ENCODE measurements around the gene CACNA1H. TPM values are rescaled to one million over a fixed set of nuclear protein-coding genes. Genes with fewer than 3 reads are reported as not detected.

The CACNA1H gene
- polyA plus RNA-seq, 6 donors from 2014 or later: not detected

DNA sequence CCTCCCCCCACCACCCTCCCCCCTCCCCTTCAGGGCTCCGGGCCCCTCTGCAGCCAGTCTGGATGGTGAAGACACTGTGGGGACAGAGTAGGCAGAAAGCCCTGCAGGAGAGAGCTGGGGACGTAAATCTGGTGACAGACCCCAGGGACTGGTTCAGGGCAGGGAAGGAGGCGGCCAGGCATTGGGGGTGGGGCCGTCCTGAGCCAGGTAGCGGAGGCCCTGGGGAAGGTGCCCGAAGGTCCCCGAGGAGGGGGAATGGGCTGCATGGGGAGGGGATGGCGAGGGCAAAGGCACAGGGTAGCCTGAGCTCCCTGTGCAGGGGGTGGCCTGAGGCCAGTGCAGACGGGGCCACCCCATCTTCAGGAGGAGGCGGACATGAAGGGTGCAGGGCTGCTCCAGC, 26.3 kb upstream of the CACNA1H start:
- no peak for DNase-seq
- Mint-ChIP-seq H3K36me3 (no peaks in the 10 kb centered on the region), H3K27ac (no peak overlapping the region), H3K9me3 (no peaks in the 10 kb centered on the region), H3K27me3 (peaks cover 0 to 5% (median 0%) of the 10 kb centered on the region in 3 donors), H3K4me1 (no peaks in the 10 kb centered on the region), H3K4me3 (no peak overlapping the region)
- ATAC-seq (ENCODE audit: low read depth in 2 of 2): no peak

- no peak overlapping the region for H3K4me3 Mint-ChIP-seq
- no peaks in the 10 kb centered on the region for H3K9me3 Mint-ChIP-seq
- DNase-seq (no peak), ATAC-seq (ENCODE audit: low read depth in 2 of 2) (no peak)
- H3K27me3 Mint-ChIP-seq: peaks cover 0 to 5% (median 0%) of the 10 kb centered on the region in 3 donors
- no peak overlapping the region for H3K27ac Mint-ChIP-seq
- H3K4me1 Mint-ChIP-seq: no peaks in the 10 kb centered on the region
- no peaks in the 10 kb centered on the region for H3K36me3 Mint-ChIP-seq
These were observed 25.8 kb upstream of the CACNA1H start for GRCh38 chr16:1127101-1127500.

DNA sequence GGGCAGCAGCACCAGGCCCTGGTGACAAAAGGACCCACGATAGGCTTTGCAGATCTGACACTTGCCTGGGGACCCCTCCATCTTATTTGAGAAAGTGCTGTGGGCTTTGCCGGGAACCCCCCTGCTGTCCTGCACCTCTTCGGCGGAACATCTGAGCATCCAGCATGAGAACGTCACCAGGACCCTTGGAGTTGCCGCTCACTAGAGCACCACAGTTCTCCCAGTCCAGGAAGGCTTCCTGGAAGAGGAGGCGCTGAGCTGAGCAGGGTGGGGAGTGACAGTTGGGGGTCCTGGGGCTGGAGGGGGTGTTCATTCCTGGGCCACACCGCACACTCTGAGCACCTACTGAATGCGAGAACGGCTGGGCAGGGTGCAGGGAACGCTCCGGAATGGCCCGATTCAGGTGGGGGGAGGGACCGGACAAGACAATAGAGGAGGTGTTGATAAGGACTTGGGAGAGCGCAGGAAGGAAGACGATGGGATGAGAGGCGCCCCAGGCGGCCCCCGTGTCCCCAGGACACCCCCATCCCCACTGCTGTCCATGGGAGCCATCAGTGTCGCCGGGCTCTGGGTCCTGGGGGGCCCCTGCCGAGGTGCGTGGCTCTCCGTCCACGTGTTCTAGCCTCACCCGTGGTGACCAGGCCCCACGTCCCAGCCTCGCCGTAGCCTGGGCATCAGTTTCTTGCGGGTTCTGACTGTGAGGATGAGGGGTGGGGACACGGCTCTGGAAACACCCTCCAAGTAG, 24.8 kb upstream of the CACNA1H start:
- DNase-seq (no peak), ATAC-seq (ENCODE audit: low read depth in 2 of 2) (no peak)
- H3K27me3 Mint-ChIP-seq: peaks cover 0 to 5% (median 0%) of the 10 kb centered on the region in 3 donors
- H3K4me3 Mint-ChIP-seq: no peak overlapping the region
- H3K9me3 Mint-ChIP-seq: no peaks in the 10 kb centered on the region
- no peaks in the 10 kb centered on the region for H3K36me3 Mint-ChIP-seq
- H3K27ac Mint-ChIP-seq: no peak overlapping the region
- H3K4me1 Mint-ChIP-seq: no peaks in the 10 kb centered on the region

GRCh38 chr16:1129106-1129960, 23.6 kb upstream of the CACNA1H start:
- Mint-ChIP-seq H3K4me3 (no peak overlapping the region), H3K36me3 (no peaks in the 10 kb centered on the region), H3K4me1 (no peaks in the 10 kb centered on the region), H3K27ac (no peak overlapping the region), H3K27me3 (peaks cover 0 to 5% (median 0%) of the 10 kb centered on the region in 3 donors), H3K9me3 (no peaks in the 10 kb centered on the region)
- no peak for ATAC-seq (ENCODE audit: low read depth in 2 of 2)
- DNase-seq: no peak

- Mint-ChIP-seq H3K4me3 (no peak overlapping the region), H3K36me3 (no peaks in the 10 kb centered on the region), H3K9me3 (no peaks in the 10 kb centered on the region), H3K27me3 (peaks cover 0 to 5% (median 0%) of the 10 kb centered on the region in 3 donors), H3K4me1 (no peaks in the 10 kb centered on the region), H3K27ac (no peak overlapping the region)
- ATAC-seq (ENCODE audit: low read depth in 2 of 2) (no peak), DNase-seq (no peak)
These were observed 22.5 kb upstream of the CACNA1H start for GRCh38 chr16:1130382-1130781.

GRCh38 chr16:1131378-1131994, 21.4 kb upstream of the CACNA1H start:
- Mint-ChIP-seq H3K4me3 (no peak overlapping the region), H3K36me3 (no peaks in the 10 kb centered on the region), H3K27me3 (peaks cover 0 to 5% (median 0%) of the 10 kb centered on the region in 3 donors), H3K27ac (no peak overlapping the region), H3K9me3 (no peaks in the 10 kb centered on the region), H3K4me1 (no peaks in the 10 kb centered on the region)
- DNase-seq: no peak
- ATAC-seq (ENCODE audit: low read depth in 2 of 2): no peak

GRCh38 chr16:1132431-1132830, 20.5 kb upstream of the CACNA1H start:
- Mint-ChIP-seq H3K27me3 (peaks cover 0 to 5% (median 0%) of the 10 kb centered on the region in 3 donors), H3K4me1 (no peaks in the 10 kb centered on the region), H3K36me3 (no peaks in the 10 kb centered on the region), H3K9me3 (peaks cover 0 to under 1% (median 0%) of the 10 kb centered on the region in 7 donors), H3K4me3 (no peak overlapping the region), H3K27ac (no peak overlapping the region)
- ATAC-seq (ENCODE audit: low read depth in 2 of 2): no peak
- DNase-seq: no peak

DNA sequence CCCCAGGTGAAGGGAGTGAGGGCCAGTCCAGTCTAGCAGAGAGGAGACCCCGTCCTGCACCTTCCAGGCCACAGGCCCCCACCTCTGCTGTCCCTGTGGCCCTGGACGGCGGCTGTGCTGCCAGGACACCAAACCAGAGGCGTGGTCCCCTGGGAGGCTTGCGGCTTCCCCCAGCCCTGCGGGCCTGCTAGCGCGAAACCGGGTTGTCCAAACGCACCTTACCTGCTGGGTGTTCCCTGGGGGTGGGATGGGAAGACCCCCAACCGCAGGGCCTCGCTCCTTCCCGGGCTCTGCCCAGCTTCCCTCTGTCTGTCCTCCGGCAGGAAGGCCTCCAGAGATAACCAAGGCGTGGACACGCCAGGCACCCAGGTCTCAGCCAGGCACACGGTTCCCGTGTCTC, 19.6 kb upstream of the CACNA1H start:
- H3K27me3 Mint-ChIP-seq: no peaks in the 10 kb centered on the region
- H3K9me3 Mint-ChIP-seq: peaks cover 0 to 3% (median 0%) of the 10 kb centered on the region in 7 donors
- peak overlapping the region in 1 of 6 donors; percentile 64 for H3K27ac Mint-ChIP-seq
- H3K36me3 Mint-ChIP-seq: no peaks in the 10 kb centered on the region
- H3K4me1 Mint-ChIP-seq: no peaks in the 10 kb centered on the region
- ATAC-seq (ENCODE audit: low read depth in 2 of 2) (no peak), DNase-seq (no peak)
- H3K4me3 Mint-ChIP-seq: no peak overlapping the region

GRCh38 chr16:1133810-1134520, 18.9 kb upstream of the CACNA1H start:
- peaks cover 0 to 3% (median 0%) of the 10 kb centered on the region in 3 donors for H3K4me1 Mint-ChIP-seq
- DNase-seq: no peak

GRCh38 chr16:1134776-1135458, 18.0 kb upstream of the CACNA1H start:
- no peaks in the 10 kb centered on the region for H3K36me3 Mint-ChIP-seq
- DNase-seq (no peak), ATAC-seq (ENCODE audit: low read depth in 2 of 2) (no peak)
- H3K4me3 Mint-ChIP-seq: peak overlapping the region in 1 of 8 donors; percentile 29
- peaks cover 0 to 4% (median 0%) of the 10 kb centered on the region in 3 donors for H3K4me1 Mint-ChIP-seq
- peak overlapping the region in 1 of 6 donors; percentile 80 for H3K27ac Mint-ChIP-seq
- peaks cover 0 to 8% (median 5%) of the 10 kb centered on the region in 3 donors for H3K27me3 Mint-ChIP-seq
- H3K9me3 Mint-ChIP-seq: peaks cover 0 to 5% (median 0%) of the 10 kb centered on the region in 7 donors

More at GRCh38 chr16:1133810-1134520, 18.9 kb upstream of the CACNA1H start:
- no peak overlapping the region for H3K4me3 Mint-ChIP-seq
- no peak for ATAC-seq (ENCODE audit: low read depth in 2 of 2)
- peaks cover 0 to 5% (median 0%) of the 10 kb centered on the region in 7 donors for H3K9me3 Mint-ChIP-seq
- H3K36me3 Mint-ChIP-seq: no peaks in the 10 kb centered on the region
- H3K27ac Mint-ChIP-seq: no peak overlapping the region
- peaks cover 0 to 5% (median 0%) of the 10 kb centered on the region in 3 donors for H3K27me3 Mint-ChIP-seq

DNA sequence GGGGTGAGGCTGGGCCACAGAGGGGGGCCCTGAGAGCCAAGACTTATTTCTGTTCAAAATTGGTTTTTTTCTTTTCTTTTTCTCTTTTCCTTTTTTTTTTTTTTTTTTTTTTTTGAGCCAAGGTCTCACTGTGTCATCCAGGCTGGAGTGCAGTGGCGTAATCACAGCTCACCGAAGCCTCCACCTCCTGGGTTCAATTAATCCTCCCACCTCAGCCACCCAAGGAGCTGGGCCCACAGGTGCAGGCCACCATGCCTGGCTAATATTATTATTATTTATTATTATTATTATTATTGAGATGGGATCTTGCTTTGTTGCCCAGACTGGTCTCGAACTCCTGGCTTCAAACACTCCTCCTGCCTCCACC, 17.5 kb upstream of the CACNA1H start:
- ATAC-seq (ENCODE audit: low read depth in 2 of 2) (no peak), DNase-seq (no peak)
- H3K27me3 Mint-ChIP-seq: peaks cover 0 to 10% (median 10%) of the 10 kb centered on the region in 3 donors
- H3K9me3 Mint-ChIP-seq: peaks cover 0 to 5% (median 0%) of the 10 kb centered on the region in 7 donors
- no peak overlapping the region for H3K4me3 Mint-ChIP-seq
- H3K36me3 Mint-ChIP-seq: no peaks in the 10 kb centered on the region
- no peak overlapping the region for H3K27ac Mint-ChIP-seq
- H3K4me1 Mint-ChIP-seq: peaks cover 0 to 4% (median 0%) of the 10 kb centered on the region in 3 donors

- no peak overlapping the region for H3K27ac Mint-ChIP-seq
- H3K4me1 Mint-ChIP-seq: peaks cover 0 to 4% (median 0%) of the 10 kb centered on the region in 3 donors
- H3K9me3 Mint-ChIP-seq: peaks cover 0 to 5% (median 0%) of the 10 kb centered on the region in 7 donors
- ATAC-seq (ENCODE audit: low read depth in 2 of 2): no peak
- H3K36me3 Mint-ChIP-seq: no peaks in the 10 kb centered on the region
- peak overlapping the region in 1 of 8 donors; percentile 19 for H3K4me3 Mint-ChIP-seq
- peaks cover 0 to 21% (median 15%) of the 10 kb centered on the region in 3 donors for H3K27me3 Mint-ChIP-seq
- no peak for DNase-seq
These were observed 15.3 kb upstream of the CACNA1H start for GRCh38 chr16:1137604-1138003.

Measured in naive B cell (primary cell).